GM21723 (cell line): ENCODE data around the gene NTHL1.
"Not testable (repeated sequence)": the region's sequence is repeated elsewhere in the genome, so short reads cannot be mapped to it uniquely, and the experiment has no call there.

Source experiments
- ATAC-seq: cut with Tn5 transposase; IDR thresholded peaks from one replicate; pipeline ENCODE4 v1.9.1; 2021; ENCODE audit warnings: mild to moderate bottlenecking, moderate library complexity; ENCODE audit not compliant: unreplicated experiment

The NTHL1 gene

GRCh38 chr16:2042986-2043666, 4.5 kb downstream of the NTHL1 start:
- ATAC-seq: no peak

DNA sequence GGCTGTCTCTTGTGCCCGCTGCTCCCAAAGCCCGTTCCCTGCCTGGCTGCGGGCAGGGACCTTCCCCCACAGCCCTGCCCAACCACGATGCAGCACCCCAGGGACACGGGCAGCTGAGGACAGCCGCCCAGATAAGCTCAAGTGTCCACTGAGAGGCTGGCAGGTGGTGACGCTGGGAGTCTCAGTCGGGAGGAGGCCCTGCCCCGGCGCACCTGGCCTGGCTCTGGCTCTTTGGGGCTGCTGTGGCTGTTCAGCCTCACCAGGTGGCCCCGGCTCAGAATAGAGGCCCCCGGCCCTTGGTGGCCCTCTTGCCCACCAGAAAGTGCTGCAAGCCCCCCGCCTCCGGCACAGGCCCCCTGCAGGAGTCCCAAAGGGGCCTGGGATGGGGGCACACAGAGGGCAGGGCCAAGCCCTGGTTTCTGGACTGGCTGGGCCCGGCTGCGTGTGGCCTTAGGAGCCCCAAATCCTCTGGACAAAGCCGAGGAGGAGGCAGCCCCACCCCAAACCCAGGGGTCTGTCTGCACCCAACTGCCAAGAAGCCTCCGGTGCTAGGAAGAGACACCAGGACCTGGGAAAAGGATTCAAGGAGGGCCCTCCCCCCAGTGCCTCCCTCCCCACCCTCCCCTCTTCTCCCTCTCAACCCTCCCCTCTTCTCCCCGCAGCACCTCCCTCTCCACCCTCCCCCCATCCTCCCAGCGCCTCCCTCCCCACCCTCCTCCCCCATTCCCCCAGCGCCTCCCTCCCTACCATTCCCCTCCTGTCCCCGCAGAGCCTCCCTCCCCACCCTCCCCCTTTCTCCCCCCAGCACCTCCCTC, 5.3 kb downstream of the NTHL1 start:
- ATAC-seq: no peak

DNA sequence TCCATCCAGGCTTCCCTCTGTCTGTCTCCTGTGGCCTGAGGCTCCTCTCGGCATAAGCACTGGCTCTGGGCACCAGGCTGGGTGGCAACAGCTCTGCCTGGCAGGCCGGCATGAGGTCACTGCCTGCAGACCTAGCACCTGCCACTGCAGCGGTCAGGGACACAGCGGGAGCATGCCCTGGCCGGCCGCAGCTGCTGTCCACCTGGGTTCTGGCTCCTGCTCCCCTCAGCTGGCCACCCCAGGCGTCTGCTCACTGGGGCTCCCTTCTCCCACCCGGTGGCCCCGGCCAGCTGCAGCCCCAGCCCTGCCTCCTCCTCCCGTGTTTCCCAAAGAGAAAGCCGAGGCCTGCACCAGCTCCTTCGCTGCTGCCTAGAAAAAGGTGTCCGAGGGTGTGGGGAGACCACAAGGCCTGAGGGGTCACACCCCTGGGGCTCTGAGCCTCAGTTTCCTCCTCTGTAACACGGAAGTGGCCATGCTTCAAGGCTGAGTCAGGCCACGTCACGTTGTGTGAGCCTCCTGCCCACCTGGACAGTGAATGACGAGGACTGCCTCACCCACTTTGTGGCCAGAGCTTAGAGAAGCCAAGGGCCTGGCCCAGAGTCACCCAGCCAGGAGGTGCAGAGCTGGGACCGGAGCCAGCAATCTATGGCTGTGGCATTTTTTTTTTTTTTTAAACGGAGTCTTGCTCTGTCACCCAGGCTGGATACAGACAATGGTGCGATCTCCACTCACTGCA, 6.7 kb downstream of the NTHL1 start:
- no peak for ATAC-seq

GRCh38 chr16:2040041-2040786, 7.4 kb downstream of the NTHL1 start:
- ATAC-seq: no peak

DNA sequence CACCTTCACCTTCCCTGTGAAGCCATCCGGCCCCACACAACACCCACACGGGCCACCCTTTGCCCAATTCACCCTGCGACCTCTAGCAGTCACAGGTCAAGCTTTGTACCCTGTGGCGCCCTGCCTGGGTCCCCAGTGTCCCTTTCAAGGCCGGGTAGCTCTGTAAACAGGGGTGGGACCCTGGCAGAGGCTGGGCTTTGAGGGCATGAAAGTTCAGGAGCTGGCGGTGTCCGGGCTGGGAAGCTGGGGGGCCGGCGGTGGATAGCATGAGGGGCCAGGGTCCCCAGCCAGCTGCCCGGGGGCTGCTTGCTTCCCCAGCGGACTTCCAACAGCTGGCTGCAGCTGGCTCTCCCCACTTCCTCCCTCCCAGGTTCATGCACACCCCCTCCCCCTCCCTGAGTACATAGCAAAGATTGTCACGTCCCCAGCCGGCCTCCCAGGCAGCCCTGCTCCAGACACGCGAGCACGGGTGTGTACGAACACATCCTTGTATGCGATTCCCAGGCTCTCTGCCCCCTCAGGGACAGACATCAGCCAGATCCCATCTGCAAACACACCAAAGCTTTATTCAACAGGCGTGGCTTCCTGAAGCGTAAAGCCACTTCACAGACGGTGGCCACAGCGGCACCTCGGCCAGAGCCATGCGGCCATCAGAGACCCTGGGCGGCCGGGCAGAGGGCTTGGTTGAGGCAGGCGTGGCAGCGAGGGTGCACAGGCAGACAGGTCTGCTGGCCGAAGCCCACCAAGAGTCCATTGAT, 8.2 kb downstream of the NTHL1 start:
- no peak for ATAC-seq

- no peak for ATAC-seq
Observed at GRCh38 chr16:2038382-2039231, 9.0 kb downstream of the NTHL1 start.

DNA sequence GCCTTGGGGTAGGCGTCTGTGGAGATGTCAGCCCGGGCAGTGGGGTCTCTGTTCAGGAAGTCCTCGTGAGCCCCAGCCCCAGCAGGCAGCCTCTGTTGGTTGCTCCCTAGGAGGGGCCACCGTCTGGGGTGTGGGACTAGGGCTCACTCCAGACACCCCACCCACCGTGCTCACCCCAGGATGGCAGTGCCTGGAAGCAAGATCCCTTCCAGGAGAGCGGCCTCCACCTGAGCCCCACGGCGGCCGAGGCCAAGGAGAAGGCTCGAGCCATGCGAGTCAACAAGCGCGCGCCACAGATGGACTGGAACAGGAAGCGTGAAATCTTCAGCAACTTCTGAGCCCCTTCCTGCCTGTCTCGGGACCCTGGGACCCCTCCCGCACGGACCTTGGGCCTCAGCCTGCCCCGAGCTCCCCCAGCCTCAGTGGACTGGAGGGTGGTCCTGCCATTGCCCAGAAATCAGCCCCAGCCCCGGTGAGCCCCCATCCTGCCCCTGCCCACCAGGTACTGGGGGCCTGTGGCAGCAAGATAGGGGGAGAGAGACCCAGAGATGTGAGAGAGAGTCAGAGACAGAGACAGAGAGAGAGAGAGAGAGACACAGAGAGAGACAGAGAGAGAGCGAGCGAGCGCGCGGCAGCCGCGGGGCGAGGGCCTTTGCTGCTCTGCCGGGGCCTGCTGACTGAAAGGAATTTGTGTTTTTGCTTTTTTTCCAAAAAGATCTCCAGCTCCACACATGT, 9.8 kb downstream of the NTHL1 start:
- no peak for ATAC-seq

DNA sequence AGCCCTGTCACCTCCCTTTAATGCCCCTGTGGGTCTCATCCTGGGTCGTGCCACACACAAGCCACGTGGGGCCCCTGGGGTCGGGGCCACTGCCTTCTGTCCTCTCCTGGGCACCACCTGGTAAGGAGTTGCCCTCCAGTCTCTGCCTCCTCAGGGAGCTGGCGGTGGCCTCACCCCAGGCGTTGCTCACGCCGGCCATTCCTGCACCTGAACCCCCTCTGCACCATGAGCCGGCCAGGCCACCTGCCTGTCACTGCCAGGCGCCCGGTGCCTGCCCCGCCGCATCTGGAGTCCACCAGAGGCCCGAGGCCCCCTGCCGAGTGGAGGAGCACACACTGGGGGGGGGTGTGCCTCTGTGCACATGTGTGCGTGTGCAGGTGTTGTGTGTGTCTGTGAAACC, 10.5 kb downstream of the NTHL1 start:
- ATAC-seq: no peak

- ATAC-seq: no peak
Observed at GRCh38 chr16:2036200-2036966, 11.3 kb downstream of the NTHL1 start.

DNA sequence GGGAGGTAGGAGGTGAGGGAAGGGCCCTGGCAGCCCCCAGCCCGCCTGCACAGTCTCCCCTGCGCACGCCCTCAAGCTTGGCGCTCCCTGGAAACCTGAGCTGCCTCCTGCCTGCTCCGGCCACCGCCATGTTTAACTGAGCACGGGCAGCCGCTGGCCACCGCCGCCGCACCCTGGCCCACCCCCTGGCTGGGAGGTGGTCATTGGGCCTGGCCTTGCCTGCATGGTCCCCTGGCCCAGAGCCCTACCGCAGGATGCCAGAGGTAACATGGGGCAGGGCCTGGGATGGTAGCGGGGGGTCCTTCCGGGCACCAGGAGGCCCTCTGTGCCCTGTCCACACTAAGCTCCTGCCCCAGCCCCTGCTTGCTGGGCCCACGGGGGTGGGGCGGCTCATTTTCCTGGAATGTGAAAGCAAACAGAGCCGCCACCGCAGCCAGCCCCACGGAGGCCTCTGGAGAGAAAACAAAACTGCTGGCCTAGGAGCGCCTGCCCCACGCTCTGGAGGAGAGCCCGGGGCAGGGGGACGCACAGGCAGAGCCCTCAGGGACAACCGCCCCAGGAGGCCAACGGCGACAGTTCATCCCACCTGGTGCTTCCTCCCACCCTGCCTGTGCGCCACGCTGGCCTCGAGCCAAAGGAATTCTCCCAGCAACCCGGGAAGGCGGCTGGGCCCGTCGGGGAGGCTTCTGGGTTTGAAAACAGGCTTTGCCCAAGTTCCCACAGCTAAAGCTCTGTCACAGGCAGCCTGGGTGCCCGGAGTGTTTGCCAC, 12.0 kb downstream of the NTHL1 start:
- ATAC-seq: no peak

DNA sequence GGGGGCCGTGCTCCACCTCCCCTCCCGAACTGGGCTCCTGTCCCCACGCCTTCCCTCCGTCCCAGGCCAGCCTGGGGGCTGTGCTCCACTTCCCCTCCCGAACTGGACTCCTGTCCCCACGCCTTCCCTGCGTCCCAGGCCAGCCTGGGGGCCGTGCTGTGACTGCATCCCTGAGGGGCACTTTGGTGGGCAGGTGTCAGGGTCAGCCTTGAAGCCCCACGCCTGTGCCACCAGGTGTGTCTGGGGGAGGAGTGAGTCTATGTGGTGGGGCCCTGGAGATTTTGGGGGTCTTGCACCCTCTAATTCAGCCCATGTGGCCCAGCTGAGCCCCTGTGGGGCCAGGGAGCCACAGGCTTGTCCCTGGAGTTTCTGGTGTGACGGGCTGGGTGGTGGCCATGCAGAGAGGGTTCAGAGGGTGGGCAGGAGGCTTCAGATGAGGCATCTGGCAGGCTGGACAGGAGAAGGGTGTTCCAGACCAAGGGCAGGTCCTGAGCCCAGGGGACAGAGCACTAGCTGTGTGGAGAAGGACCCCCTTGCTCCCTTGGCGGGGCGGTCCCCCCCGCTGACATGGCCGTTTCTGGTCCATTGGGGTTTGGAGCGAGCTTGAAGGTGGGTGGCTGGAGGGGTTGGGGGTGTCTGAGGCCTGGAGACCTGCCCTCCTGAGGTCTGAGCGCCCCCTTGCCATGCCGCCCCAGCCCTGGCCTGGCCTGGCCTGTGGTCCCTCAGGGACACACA, 12.8 kb downstream of the NTHL1 start:
- no peak for ATAC-seq

DNA sequence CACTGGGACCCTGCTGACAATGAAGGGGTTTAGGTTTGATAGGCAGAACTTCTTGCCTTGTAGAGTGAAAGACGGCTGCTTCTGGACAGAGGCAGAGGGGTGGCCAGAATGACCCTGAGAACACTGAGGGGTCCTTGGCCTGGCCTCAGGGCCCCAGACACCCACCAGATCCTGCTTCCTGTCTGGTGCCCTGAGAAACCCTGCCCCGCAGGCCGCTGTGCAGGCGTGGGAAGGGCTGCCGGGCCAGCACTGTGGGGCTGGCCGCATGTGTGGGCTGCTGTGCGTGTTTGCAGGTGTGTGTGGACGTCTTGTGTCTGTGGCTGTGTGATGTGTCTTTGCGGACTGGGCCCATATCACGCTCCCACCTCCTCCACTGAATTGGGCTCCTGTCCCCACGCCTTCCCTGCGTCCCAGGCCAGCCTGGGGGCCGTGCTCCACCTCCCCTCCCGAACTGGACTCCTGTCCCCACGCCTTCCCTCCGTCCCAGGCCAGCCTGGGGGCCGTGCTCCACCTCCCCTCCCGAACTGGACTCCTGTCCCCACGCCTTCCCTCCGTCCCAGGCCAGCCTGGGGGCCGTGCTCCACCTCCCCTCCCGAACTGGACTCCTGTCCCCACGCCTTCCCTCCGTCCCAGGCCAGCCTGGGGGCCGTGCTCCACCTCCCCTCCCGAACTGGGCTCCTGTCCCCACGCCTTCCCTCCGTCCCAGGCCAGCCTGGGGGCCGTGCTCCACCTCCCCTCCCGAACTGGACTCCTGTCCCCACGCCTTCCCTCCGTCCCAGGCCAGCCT, 13.5 kb downstream of the NTHL1 start:
- ATAC-seq: not testable (repeated sequence)

DNA sequence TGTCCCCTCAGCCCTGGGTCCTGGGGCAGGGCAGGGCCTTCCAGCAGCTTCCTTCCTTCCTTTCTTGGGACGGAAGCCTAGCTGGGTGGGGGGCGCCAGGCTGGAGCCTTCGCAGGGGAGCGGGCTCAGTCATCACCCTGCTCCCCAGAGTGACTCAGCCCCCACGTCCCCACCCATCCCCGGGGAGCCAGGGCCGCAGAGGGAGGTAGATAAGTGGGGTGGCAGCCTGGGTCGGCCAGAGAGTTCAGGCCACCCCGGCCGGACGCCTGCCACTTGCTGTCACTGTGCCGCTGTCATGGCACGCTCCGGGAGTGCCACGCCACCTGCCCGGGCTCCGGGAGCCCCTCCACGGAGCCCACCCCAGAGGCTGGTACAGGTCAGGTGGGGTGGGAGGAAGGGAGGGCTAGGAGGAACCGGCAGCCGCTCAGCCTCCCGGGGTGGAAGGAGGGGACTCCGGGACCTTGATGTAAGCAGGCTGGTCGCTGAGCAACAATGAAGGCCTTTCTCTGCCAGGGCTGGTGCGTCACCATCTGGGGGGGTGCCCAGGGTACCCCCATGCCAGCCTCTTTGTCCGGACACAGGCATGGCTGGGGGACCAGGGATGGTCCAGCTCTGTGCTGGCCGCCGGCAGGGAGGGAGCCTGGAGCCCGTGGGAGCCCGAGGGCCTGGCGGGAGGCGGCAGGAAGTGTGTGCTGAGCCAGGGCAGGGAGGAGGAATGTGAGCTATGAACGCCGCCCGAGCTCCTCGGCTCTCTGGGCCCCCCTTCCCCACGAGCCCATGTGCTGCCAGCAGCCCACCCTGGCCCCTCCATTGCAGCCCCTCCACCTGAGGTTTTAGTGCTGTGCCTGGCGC, 14.4 kb downstream of the NTHL1 start:
- no peak for ATAC-seq

DNA sequence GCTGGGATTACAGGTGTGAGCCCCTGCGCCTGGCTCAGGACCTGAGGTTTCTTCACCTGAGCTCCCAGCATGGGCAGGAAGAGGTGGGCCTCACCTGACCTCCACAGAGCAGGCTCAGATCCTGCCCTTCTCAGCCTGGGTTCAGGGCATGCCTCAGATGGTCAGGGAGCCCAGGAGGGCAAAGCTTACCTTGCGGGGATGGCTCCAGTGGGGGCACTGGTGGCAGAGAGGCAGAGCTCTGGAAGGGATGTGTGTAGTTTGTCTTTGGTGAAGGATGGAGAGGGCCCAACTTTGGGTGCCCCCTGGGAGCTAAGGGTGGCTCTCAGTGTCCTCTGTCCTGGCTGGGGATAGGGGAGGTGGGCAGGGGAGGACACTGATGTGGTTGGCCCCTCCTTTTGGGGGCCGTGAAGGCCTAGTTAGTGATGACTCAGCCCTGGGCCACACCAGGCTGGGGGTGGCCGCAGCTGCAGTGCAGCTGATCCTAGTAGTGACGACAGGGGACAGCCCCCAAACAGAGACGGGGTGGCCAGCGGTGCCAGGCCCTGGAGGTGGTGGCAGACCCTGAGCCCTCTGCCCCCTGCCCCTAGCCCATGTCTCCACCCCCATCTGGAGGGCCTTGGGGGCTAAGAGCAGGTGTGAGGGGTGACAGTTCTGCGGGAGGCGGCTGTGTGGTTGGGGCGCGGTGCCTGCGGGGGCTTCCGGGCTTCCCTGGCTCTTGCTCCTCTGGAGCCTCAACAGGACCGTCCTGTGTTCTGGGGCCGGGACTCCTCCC, 15.2 kb downstream of the NTHL1 start:
- no peak for ATAC-seq
